ENCODE measurements around the gene CDH4.

CDH4 gene

DNA sequence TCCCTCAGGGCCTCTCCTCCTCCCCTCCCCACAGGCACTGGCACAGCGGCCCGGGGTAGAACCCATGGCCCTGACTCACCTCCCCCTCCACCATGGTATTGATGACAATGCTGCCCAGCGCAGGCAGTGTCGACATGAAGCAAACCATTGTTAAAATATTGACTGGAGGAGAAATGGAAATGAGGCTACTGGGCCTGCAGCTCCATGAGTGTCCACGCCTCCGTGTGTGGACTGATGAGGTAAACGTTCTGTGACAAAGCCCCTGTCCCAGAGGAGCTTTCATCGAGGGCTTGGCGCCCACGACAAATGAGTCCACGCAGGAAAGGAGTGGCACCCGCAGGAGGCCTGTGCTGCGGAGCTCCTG lies 410.9 kb downstream of the CDH4 start:
- H3K4me1 ChIP-seq = no peaks in the 10 kb centered on the region
- H3K9me3 ChIP-seq = no peaks in the 10 kb centered on the region
- no peaks in the 10 kb centered on the region for H3K27me3 ChIP-seq (ENCODE audit: low read depth)
- in situ Hi-C loops (cut with MboI; ENCODE audit: low sequenced_read_pairs) = no loop called here
- H3K36me3 ChIP-seq (replicated peaks) = no peaks in the 10 kb centered on the region
- no peak overlapping the region for H3K4me3 ChIP-seq
- no peak for DNase-seq (ENCODE audit: low spot score in 2 of 2)

DNA sequence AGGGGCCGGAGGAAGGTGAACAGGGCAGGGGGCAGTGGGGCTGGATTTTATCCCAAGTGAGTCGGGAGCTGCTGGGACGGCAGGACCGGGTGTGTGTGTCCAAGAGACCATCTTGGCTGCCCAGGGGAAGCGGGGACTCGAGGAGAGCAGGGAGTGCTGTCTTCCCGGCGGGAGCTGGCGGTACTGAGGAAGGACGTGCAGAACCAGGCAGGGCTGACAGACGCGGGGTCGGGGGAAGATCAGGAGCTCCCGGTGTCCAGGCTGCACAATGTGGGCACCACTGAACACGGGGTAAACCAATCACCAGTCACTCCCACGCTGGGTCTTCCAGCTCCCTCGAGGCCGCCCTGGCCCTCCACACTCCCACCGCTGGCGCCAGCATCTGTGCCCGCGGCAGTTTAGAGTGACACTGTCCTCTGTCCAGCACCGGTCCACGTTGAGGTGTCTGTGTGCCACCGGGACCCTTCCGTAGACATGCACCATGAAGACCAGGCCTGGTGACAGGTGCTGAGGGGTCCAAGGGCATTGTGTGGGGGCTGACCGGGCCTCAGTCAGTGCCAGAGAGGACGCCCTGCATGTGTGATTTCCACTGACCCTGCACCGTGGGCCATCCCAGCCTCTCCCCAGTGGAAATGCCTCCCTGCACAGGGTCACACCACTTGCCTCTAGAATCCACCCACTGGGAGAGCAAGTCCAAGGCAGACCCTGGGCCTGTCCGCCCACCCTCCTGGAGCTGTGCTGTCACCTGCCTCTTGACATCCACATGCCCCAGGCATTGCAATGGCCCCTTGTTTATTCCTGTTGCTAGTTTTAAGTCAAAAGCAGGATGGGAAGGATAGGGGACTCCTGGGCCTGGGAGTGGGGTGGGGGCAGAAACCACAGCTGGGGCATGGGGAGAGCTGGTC lies 411.7 kb downstream of the CDH4 start:
- Histone ChIP-seq H3K4me3 (no peak overlapping the region), H3K27me3 (ENCODE audit: low read depth) (no peaks in the 10 kb centered on the region), H3K4me1 (no peaks in the 10 kb centered on the region), H3K9me3 (no peaks in the 10 kb centered on the region), H3K36me3 (replicated peaks) (no peaks in the 10 kb centered on the region)
- in situ Hi-C loops (cut with MboI; ENCODE audit: low sequenced_read_pairs) = no loop called here
- DNase-seq (ENCODE audit: low spot score in 2 of 2) = no peak

GRCh38 chr20:61664556-61665320 lies 412.7 kb downstream of the CDH4 start:
- H3K4me1 ChIP-seq = no peaks in the 10 kb centered on the region
- in situ Hi-C loops (cut with MboI; ENCODE audit: low sequenced_read_pairs) = no loop called here

DNA sequence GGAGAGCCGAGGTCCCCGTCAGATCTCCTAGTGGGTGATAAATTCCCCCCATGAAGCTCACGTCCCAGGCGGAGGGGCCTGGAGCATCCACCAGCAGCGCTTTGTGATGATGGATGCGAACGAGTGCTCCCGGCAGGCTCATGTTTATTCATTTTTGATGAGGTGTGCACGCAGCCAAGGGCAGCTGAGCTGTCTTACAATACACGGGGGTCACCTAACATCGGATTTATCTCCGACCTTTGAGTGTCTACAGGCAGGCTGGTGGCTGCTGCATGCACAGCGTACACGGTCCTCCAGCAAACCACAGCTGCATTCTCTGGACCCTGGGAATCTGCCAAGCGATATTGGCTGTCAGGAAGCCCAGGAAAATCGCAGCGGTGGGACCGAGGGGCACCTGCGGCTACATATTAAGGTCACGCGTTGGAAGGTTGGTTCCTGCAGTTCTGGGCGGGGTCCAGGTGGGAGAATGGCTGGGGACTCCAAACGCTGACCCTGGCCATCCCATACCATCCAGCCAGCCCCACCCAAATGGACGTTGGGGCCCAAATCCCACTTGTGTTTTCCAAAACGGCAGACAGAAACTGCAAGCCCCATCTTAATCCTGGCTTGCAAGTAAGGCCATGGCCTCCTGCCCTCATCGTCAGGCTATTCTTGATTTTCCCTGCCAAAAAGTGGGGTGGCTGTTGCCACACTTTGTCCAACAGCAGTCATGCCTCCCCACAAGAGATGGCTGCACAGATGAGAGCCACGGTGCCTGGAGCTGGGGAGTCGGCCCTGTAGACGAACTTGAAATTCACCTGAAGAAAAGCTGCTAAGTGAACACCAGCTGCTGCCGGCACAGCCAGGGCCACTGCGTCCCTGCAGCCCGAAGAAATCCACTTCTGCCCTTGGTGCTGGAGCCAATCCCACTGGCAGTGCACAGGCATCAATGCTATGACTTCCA lies 413.7 kb downstream of the CDH4 start:
- Histone ChIP-seq H3K4me1 (no peaks in the 10 kb centered on the region), H3K4me3 (no peak overlapping the region), H3K27me3 (ENCODE audit: low read depth) (no peaks in the 10 kb centered on the region), H3K36me3 (replicated peaks) (no peaks in the 10 kb centered on the region), H3K9me3 (no peaks in the 10 kb centered on the region)
- in situ Hi-C loops (cut with MboI; ENCODE audit: low sequenced_read_pairs) = no loop called here
- DNase-seq (ENCODE audit: low spot score in 2 of 2) = no peak

More at GRCh38 chr20:61664556-61665320, 412.7 kb downstream of the CDH4 start:
- no peak overlapping the region for H3K4me3 ChIP-seq
- no peaks in the 10 kb centered on the region for H3K36me3 ChIP-seq (replicated peaks)
- no peaks in the 10 kb centered on the region for H3K9me3 ChIP-seq
- H3K27me3 ChIP-seq (ENCODE audit: low read depth) = no peaks in the 10 kb centered on the region
- no peak for DNase-seq (ENCODE audit: low spot score in 2 of 2)

DNA sequence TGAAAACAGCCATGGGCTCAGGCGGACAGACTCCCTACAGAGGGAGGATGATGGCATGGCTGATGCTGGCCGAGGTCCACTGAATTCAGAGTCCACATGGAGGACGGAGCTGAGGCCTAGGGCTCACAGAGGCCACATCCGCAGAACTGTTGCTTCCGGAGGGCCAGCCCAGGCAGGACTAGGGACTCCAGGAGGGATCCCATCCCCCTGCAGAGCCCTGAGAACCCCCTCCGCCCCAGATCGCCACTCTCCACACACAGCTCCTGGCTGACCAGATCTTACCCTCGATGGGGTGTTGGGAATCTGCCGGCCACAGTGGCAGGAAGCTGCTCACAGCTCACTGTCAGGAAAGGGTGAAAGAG lies 414.4 kb downstream of the CDH4 start:
- Histone ChIP-seq H3K4me3 (no peak overlapping the region), H3K9me3 (no peaks in the 10 kb centered on the region), H3K4me1 (no peaks in the 10 kb centered on the region), H3K36me3 (replicated peaks) (no peaks in the 10 kb centered on the region), H3K27me3 (ENCODE audit: low read depth) (no peaks in the 10 kb centered on the region)
- DNase-seq (ENCODE audit: low spot score in 2 of 2) = no peak
- in situ Hi-C loops (cut with MboI; ENCODE audit: low sequenced_read_pairs) = no loop called here

DNA sequence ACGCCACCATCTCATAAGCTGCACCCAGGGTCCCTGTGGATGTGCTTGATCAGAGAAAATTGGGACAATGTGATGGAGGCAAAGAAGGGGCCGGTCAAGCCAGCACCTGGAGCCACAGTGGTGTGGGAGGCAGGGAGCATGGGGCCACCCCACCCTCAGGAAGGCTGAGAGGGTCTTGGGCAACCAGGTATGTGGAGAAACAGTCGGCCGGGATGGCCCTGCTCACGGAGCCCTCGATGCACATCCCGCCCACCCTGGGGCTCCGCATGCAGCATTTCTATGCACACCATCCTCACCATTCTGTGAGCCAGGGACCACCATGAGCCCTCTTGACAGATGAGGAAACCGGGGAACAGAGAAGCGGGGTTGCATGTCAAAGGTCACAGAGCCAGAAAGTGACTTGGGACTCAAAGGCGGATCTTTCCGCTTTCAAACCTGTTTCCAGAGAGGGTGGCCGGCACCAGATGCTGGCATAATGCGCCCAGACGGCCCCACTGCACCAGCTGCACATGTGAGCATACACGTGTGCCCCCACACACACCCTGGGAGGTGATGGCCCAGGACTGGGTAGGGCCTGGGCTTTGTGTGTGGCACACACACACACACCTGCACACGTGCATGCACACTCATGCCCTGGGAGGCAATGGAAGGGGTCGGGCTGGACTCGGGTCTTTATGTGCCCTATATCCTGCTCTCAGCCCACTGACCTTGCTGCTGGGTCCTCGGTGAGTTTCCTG lies 415.2 kb downstream of the CDH4 start:
- no peak overlapping the region for H3K4me3 ChIP-seq
- in situ Hi-C loops (cut with MboI; ENCODE audit: low sequenced_read_pairs) = no loop called here

GRCh38 chr20:61668065-61668650 lies 416.1 kb downstream of the CDH4 start:
- Histone ChIP-seq H3K36me3 (replicated peaks) (no peaks in the 10 kb centered on the region), H3K4me3 (no peak overlapping the region), H3K4me1 (no peaks in the 10 kb centered on the region), H3K27me3 (ENCODE audit: low read depth) (no peaks in the 10 kb centered on the region), H3K9me3 (no peaks in the 10 kb centered on the region)
- no peak for DNase-seq (ENCODE audit: low spot score in 2 of 2)
- in situ Hi-C loops (cut with MboI; ENCODE audit: low sequenced_read_pairs) = no loop called here

More for the DNA sequence above, 415.2 kb downstream of the CDH4 start:
- no peaks in the 10 kb centered on the region for H3K36me3 ChIP-seq (replicated peaks)
- H3K4me1 ChIP-seq = no peaks in the 10 kb centered on the region
- no peaks in the 10 kb centered on the region for H3K27me3 ChIP-seq (ENCODE audit: low read depth)
- no peaks in the 10 kb centered on the region for H3K9me3 ChIP-seq
- DNase-seq (ENCODE audit: low spot score in 2 of 2) = no peak

GRCh38 chr20:61668771-61669503 lies 416.9 kb downstream of the CDH4 start:
- Histone ChIP-seq H3K4me3 (no peak overlapping the region), H3K9me3 (no peaks in the 10 kb centered on the region), H3K4me1 (no peaks in the 10 kb centered on the region), H3K27me3 (ENCODE audit: low read depth) (no peaks in the 10 kb centered on the region), H3K36me3 (replicated peaks) (no peaks in the 10 kb centered on the region)
- in situ Hi-C loops (cut with MboI; ENCODE audit: low sequenced_read_pairs) = no loop called here
- DNase-seq (ENCODE audit: low spot score in 2 of 2) = no peak

GRCh38 chr20:61670274-61670673 lies 418.2 kb downstream of the CDH4 start:
- Histone ChIP-seq H3K4me1 (no peaks in the 10 kb centered on the region), H3K9me3 (no peaks in the 10 kb centered on the region), H3K4me3 (no peak overlapping the region), H3K27me3 (ENCODE audit: low read depth) (no peaks in the 10 kb centered on the region), H3K36me3 (replicated peaks) (no peaks in the 10 kb centered on the region)
- in situ Hi-C loops (cut with MboI; ENCODE audit: low sequenced_read_pairs) = no loop called here
- no peak for DNase-seq (ENCODE audit: low spot score in 2 of 2)

DNA sequence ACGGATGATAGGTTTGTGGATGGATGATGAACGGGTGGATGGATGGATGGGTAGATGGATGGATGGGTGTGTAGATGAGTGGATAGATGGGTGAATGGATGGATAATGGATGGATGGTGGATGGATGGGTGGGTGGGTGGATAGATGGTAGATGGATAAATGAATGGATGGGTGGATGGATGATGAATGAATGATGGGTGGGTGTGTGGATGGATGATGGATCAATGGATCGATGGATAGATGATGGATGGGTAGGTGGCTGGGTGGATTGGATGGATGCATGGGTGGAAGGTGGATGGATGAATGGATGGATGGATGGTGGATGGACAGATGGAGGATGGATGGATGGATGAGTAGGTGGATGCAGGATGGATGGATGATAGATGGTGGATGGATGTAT lies 419.5 kb downstream of the CDH4 start:
- Histone ChIP-seq H3K27me3 (ENCODE audit: low read depth) (no peaks in the 10 kb centered on the region), H3K9me3 (no peaks in the 10 kb centered on the region), H3K36me3 (replicated peaks) (no peaks in the 10 kb centered on the region), H3K4me1 (no peaks in the 10 kb centered on the region), H3K4me3 (no peak overlapping the region)
- in situ Hi-C loops (cut with MboI; ENCODE audit: low sequenced_read_pairs) = no loop called here
- DNase-seq (ENCODE audit: low spot score in 2 of 2) = no peak

GRCh38 chr20:61673152-61673847 lies 421.2 kb downstream of the CDH4 start:
- Histone ChIP-seq H3K27me3 (ENCODE audit: low read depth) (no peaks in the 10 kb centered on the region), H3K4me1 (no peaks in the 10 kb centered on the region)

DNA sequence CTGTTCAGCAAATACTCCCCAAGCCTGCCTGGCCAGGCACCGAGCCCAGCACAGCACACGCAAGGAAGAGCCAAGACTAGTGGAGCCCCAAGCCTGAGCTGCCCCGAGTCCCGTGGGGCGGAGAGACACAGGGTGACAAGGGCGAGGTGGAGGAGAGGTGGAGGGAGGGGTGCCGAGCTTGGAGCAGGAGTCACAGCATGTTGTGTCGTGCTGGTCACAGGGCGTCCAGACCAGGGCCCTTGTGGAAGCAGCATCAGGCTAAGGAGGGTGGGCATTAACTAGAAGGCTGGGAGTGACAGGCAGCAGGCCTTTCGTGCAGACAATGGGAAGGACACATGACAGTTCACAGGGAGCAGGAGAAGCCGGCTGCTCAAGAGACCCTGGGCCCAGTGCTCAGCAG lies 422.1 kb downstream of the CDH4 start:
- no peaks in the 10 kb centered on the region for H3K27me3 ChIP-seq (ENCODE audit: low read depth)
- no peaks in the 10 kb centered on the region for H3K4me1 ChIP-seq
- H3K9me3 ChIP-seq = no peaks in the 10 kb centered on the region
- DNase-seq (ENCODE audit: low spot score in 2 of 2) = no peak
- in situ Hi-C loops (cut with MboI; ENCODE audit: low sequenced_read_pairs) = no loop called here
- H3K36me3 ChIP-seq (replicated peaks) = no peaks in the 10 kb centered on the region
- H3K4me3 ChIP-seq = no peak overlapping the region

More at GRCh38 chr20:61673152-61673847, 421.2 kb downstream of the CDH4 start:
- Histone ChIP-seq H3K36me3 (replicated peaks) (no peaks in the 10 kb centered on the region), H3K4me3 (no peak overlapping the region), H3K9me3 (no peaks in the 10 kb centered on the region)
- no peak for DNase-seq (ENCODE audit: low spot score in 2 of 2)
- in situ Hi-C loops (cut with MboI; ENCODE audit: low sequenced_read_pairs) = no loop called here

Measured in HAP-1 (cell line).